ENCODE results near the gene HMGXB4. TPM values are rescaled to one million over a fixed set of nuclear protein-coding genes. Genes with fewer than 3 reads are reported as not detected.

Gene HMGXB4
- total and polyA plus RNA-seq, 12 donors, result 3.6 to 13.0 (median 9.1) TPM

DNA sequence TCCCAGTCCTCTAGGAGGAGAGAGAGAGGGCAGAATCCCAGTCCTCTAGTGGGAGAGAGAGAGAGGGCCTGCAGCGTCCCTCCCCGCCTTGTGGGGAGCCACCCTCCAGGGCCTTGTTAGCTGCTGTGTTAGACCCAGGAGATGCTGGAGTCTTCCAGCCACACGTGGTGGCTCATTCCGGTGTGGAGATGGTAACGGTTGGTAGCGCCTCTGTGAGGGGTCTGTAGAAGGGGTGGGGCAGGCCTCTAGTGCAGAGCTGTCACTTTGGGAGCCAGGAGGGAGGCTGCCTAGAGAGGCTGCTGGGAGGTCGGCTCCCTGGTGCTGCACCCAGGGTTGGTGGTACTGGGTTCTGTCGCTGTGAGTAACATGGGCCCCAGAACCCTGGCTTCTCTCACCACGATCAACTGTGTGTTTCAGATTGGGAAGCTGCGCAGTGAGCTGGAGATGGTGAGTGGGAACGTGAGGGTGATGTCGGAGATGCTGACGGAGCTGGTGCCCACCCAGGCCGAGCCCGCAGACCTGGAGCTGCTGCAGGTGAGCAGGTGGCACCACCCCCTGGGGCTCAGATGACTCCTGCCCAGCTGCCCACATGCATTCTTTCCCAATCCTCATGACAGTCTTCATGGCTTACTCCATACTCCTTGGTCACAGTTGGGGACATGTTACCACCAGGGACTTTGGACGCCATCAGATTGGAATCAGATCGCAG lies 69.7 kb downstream of the HMGXB4 start:
- Histone ChIP-seq H3K27me3 (no peaks in the 10 kb centered on the region), H3K4me1 (peaks cover 0 to 41% (median 29%) of the 10 kb centered on the region in 9 donors), H3K36me3 (peaks cover 0 to 99% (median 70%) of the 10 kb centered on the region in 9 donors), H3K4me3 (no peak overlapping the region), H3K27ac (no peak overlapping the region), H3K9me3 (no peaks in the 10 kb centered on the region)
- no peak for ATAC-seq
- no peak for TF ChIP-seq CTCF (IDR thresholded peaks at IDR 0.05)
- intact Hi-C loops (cut with DNase I), result no loop called here
- 96% methylated on average over 17 of the region's 17 CpGs for WGBS, 2 donors
- DNase-seq, result no peak

DNA sequence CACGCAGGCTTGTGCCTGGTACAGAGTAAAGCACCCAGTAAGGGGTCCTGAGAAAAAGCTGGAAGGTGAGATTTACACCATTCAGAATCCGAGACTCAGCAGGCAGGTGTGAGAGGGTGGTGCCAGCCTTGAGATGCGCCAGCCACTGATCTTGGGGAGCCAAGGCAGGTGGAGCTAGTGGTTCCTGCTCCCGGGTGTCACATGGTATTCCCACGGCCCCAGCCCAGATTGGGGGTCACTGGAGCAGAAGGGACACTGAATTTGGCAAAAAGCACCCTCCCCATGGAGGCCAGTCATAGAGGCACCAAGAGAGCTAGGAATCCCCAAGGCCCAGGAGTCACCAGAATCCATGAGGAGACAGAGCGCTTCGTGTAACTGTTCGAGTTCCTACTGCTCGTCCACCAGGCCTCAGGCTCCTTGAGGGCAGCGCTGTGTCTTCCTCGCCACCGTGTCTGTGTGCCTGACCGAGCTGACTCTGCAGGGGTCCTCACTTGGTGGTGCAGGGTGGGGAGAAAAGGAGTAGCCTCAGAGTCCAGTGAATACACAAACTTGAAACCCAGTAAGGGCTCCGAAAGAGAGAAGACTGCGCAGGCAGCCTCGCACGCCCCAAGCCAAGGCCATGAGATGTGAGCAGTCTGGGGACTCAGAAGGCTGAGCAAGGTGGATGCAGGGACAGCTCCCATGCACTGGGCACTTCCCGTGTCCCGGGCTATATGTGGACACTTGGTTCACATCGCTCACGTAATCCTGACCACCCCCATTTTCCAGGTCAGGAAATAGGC lies 70.6 kb downstream of the HMGXB4 start:
- Histone ChIP-seq H3K27me3 (no peaks in the 10 kb centered on the region), H3K4me3 (no peak overlapping the region), H3K36me3 (peaks cover 0 to 99% (median 79%) of the 10 kb centered on the region in 9 donors), H3K4me1 (peaks cover 0 to 41% (median 26%) of the 10 kb centered on the region in 9 donors), H3K27ac (peak overlapping the region in 4 of 10 donors; percentile 28 to 82 (median 62)), H3K9me3 (no peaks in the 10 kb centered on the region)
- WGBS, 2 donors, result 95 to 96% methylated on average over 21 of the region's 21 CpGs
- intact Hi-C loops (cut with DNase I), result no loop called here
- DNase-seq (no peak), ATAC-seq (no peak)
- TF ChIP-seq CTCF (IDR thresholded peaks at IDR 0.05), result no peak

DNA sequence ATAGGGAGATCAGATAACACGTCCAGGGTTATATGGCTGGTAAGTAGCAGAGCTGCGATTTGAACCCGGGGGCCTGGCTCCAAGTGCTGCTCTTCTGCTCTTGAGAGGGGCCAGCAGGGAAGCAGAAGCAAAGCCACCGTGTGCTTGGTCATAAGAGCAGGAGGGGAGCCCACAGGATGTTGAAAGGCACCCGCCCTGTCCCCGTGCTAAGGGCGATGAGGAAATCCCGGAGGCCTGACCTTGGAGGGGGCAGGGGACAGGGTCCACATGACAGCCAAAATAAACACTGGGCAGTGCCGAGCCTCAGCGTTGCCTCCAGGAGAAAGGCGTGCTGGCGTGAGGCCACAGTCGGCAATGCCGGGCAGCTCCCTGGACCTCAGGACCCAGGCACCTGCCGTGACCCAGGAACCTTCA lies 71.2 kb downstream of the HMGXB4 start:
- peak overlapping the region in 6 of 10 donors; percentile 2 to 82 (median 41) for H3K27ac ChIP-seq

More for the DNA sequence above, 71.2 kb downstream of the HMGXB4 start:
- H3K27me3 ChIP-seq, result no peaks in the 10 kb centered on the region
- no peak overlapping the region for H3K4me3 ChIP-seq
- H3K9me3 ChIP-seq, result no peaks in the 10 kb centered on the region
- intact Hi-C loops (cut with DNase I), result no loop called here
- DNase-seq (no peak), ATAC-seq (peak in 4 of 8 donors; percentile 11 to 46 (median 26))
- WGBS, 2 donors, result 85 to 91% methylated on average over 15 of the region's 15 CpGs
- TF ChIP-seq CTCF (IDR thresholded peaks at IDR 0.05), result no peak
- peaks cover 0 to 99% (median 81%) of the 10 kb centered on the region in 9 donors for H3K36me3 ChIP-seq
- peaks cover 0 to 44% (median 26%) of the 10 kb centered on the region in 9 donors for H3K4me1 ChIP-seq

Measured in heart right ventricle (tissue), 16 donors.